ENCODE data around the gene MYH10. TPM values are rescaled to one million over a fixed set of nuclear protein-coding genes. Genes with fewer than 3 reads are reported as not detected.

The MYH10 gene
- total and polyA plus RNA-seq, 9 of the 15 experiments (the other 6 are each of a cell fraction or from before 2014, with no cell fraction given): 16.3 to 95.3 (median 39.7) TPM

GRCh38 chr17:8542599-8543502 lies 87.7 kb downstream of the MYH10 start (continued):
- TF ChIP-seq ATF3 (IDR thresholded peaks at IDR 0.05): peak; percentile 80
- no peak for TF ChIP-seq ATF3 (CRISPR knock-in tag; conservative IDR thresholded peaks at IDR 0.05)
- peak; percentile 76 for TF ChIP-seq CEBPB (tag; IDR thresholded peaks at IDR 0.05)
- TF ChIP-seq ZNF408 (CRISPR knock-in tag; IDR thresholded peaks at IDR 0.05; ENCODE audit: low read depth): no peak
- 0 out of 2 replicates have a peak, but pooled peaks have one; percentile 27 for TF ChIP-seq DPF2 (IDR thresholded peaks at IDR 0.05)
- no peak for TF ChIP-seq HES1 (IDR thresholded peaks at IDR 0.05; ENCODE audit: low read depth)
- no peak for TF ChIP-seq RUNX1 (IDR thresholded peaks at IDR 0.05; ENCODE audit: low read depth)
- TF ChIP-seq HMGN3 (IDR thresholded peaks at IDR 0.05; ENCODE audit: borderline replicate concordance, extremely low read depth, insufficient read length, low read depth, low read length): no peak
- TF ChIP-seq ZNF354B (CRISPR knock-in tag; IDR thresholded peaks at IDR 0.05): no peak
- no peak for TF ChIP-seq RBM17 (IDR thresholded peaks at IDR 0.05; ENCODE audit: borderline replicate concordance, low read depth, low read length)
- TF ChIP-seq ZNF644 (tag; IDR thresholded peaks at IDR 0.05; ENCODE audit: low read depth): no peak
- no peak for TF ChIP-seq ZMIZ1 (IDR thresholded peaks at IDR 0.05; ENCODE audit: low read depth in 2 of 2, low read length in 2 of 2)
- TF ChIP-seq HIVEP1 (CRISPR knock-in tag; IDR thresholded peaks at IDR 0.05): no peak
- TF ChIP-seq NFRKB (IDR thresholded peaks at IDR 0.05; ENCODE audit: low read depth): no peak
- TF ChIP-seq PURB (CRISPR knock-in tag; IDR thresholded peaks at IDR 0.05; ENCODE audit: low read depth): no peak
- TF ChIP-seq NONO (IDR thresholded peaks at IDR 0.05; ENCODE audit: low read depth in 2 of 2, low read length in 1 of 2): no peak
- no peak for TF ChIP-seq USF1 (CRISPR knock-in tag; IDR thresholded peaks at IDR 0.05)
- no peak for TF ChIP-seq EZH2 (IDR thresholded peaks at IDR 0.05; ENCODE audit: borderline replicate concordance, low read depth, low read length)
- peak; percentile 38; the same call in 1 of the 2 replicates for TF ChIP-seq MAFG (tag; conservative IDR thresholded peaks at IDR 0.05)
- no peak for TF ChIP-seq TRIM25 (IDR thresholded peaks at IDR 0.05; ENCODE audit: borderline replicate concordance)

Measured in K562 (cell line).